Endothelial cell of umbilical vein (primary cell): Measurements from ENCODE around the gene P2RX4. TPM values are rescaled to one million over a fixed set of nuclear protein-coding genes. Genes with fewer than 3 reads are reported as not detected.

Source experiments
- BruUV-seq: library from RNA; stranded (reverse); fragments of 400-500 nt; replicated peaks from 2 replicates; lab custom pipeline; 2021; lab: Mats Ljungman, UMichigan
- CTCF ChIA-PET: fragments of 300-600, 350-600 bp; sonication (Branson Sonifier 250); formaldehyde crosslinking; loops from one replicate; lab custom pipeline; 2021; ENCODE audit warnings: antibody characterized with exemption, inconsistent platforms; lab: Charles Lee
- POLR2A ChIA-PET: fragments of 300-600, 350-600 bp; sonication (Branson Sonifier 250); formaldehyde crosslinking; loops from one replicate; lab custom pipeline; 2021; ENCODE audit warnings: antibody characterized with exemption, inconsistent platforms; lab: Charles Lee
- DNase-seq: peaks from one replicate; pipeline ENCODE4 v3.0.0-alpha.2; 2011; ENCODE audit warnings: low read depth, low spot score
- FAIRE-seq: peaks from 2 replicates; lab custom pipeline; 2011; peaks lifted over from hg19 to GRCh38; lab: Jason Lieb, UNC
- H2AFZ ChIP-seq: 2 replicates; pipeline ENCODE4 v1.6.0; 2012; ENCODE audit warnings: low read depth, low read length, control low read depth, inconsistent platforms
- H3K27ac ChIP-seq: 2 replicates; pipeline ENCODE4 v1.5.1; 2011; ENCODE audit warnings: low read depth, mild to moderate bottlenecking, control low read depth, low read length, moderate library complexity; ENCODE audit not compliant: insufficient read depth
- H3K27me3 ChIP-seq, 2 experiments: 2 replicates each; pipeline versions ENCODE4 v1.6.0 to v1.6.1; 2011; ENCODE audit warnings: low read length in 2 of 2, mixed read lengths in 1 of 2; ENCODE audit not compliant: control insufficient read depth in 2 of 2, insufficient read depth in 2 of 2
- H3K36me3 ChIP-seq, 2 experiments: 2 replicates in 1 of 2; 3 replicates in 1 of 2; pipeline ENCODE4 v1.5.1; 2011; ENCODE audit warnings: low read length in 2 of 2, mild to moderate bottlenecking in 1 of 2, moderate library complexity in 1 of 2; ENCODE audit not compliant: control insufficient read depth in 2 of 2, insufficient read depth in 2 of 2; ENCODE audit errors: extremely low read depth in 1 of 2
- H3K4me1 ChIP-seq: 3 replicates; pipeline ENCODE4 v1.5.1; 2011; ENCODE audit warnings: mild to moderate bottlenecking, low read length; ENCODE audit not compliant: control insufficient read depth, insufficient read depth; ENCODE audit errors: extremely low read depth
- H3K4me2 ChIP-seq: 2 replicates; pipeline ENCODE4 v1.6.1; 2011; ENCODE audit warnings: low read length, control low read depth, mixed read lengths; ENCODE audit not compliant: insufficient read depth
- H3K4me3 ChIP-seq, 3 experiments: fragments of 200-600 bp in 1 of 3; sonication (generic), shearing (Covaris generic) in 1 of 3; replicated peaks in 1 of 3; 2 replicates each; pipeline ENCODE4 v1.5.1; 2011 to 2016; ENCODE audit warnings: control low read depth in 3 of 3, low read length in 3 of 3, mild to moderate bottlenecking in 2 of 3, inconsistent platforms in 1 of 3, low read depth in 1 of 3, moderate library complexity in 1 of 3; ENCODE audit not compliant: insufficient read depth in 1 of 3
- H3K79me2 ChIP-seq: 2 replicates; pipeline ENCODE4 v1.6.0; 2012; ENCODE audit warnings: low read length, inconsistent platforms; ENCODE audit not compliant: control insufficient read depth, insufficient read depth
- H3K9ac ChIP-seq: replicated peaks from 2 replicates; pipeline ENCODE3; 2011; ENCODE audit warnings: low read length, control low read depth; ENCODE audit not compliant: insufficient read depth; ENCODE audit errors: extremely low read depth
- H3K9me1 ChIP-seq: replicated peaks from 3 replicates; pipeline ENCODE4 v1.6.0; 2011; ENCODE audit warnings: mild to moderate bottlenecking, low read length; ENCODE audit not compliant: control insufficient read depth, insufficient read depth; ENCODE audit errors: extremely low read depth
- H3K9me3 ChIP-seq: replicated peaks from 2 replicates; pipeline ENCODE4 v1.5.1; 2012; ENCODE audit warnings: low read length, inconsistent platforms; ENCODE audit not compliant: control insufficient read depth, insufficient read depth
- H4K20me1 ChIP-seq: replicated peaks from 2 replicates; pipeline ENCODE3; 2011; ENCODE audit warnings: mild to moderate bottlenecking, low read length; ENCODE audit not compliant: control insufficient read depth, insufficient read depth; ENCODE audit errors: extremely low read depth
- EZH2 ChIP-seq: IDR thresholded peaks from 2 replicates; pipeline ENCODE4 v1.6.1; 2012; ENCODE audit warnings: borderline replicate concordance, low read depth, mild to moderate bottlenecking, moderate library complexity, low read length, inconsistent platforms; ENCODE audit not compliant: severe bottlenecking
- FOS ChIP-seq: IDR thresholded peaks from 2 replicates; pipeline ENCODE4 v1.6.1; 2011; ENCODE audit warnings: mild to moderate bottlenecking, low read length, moderate library complexity, borderline replicate concordance; ENCODE audit not compliant: insufficient read depth
- GATA2 ChIP-seq: IDR thresholded peaks from 2 replicates; pipeline ENCODE4 v1.7.0; 2011; ENCODE audit warnings: low read depth, mild to moderate bottlenecking, moderate library complexity, mixed read lengths, low read length; ENCODE audit not compliant: insufficient read length, insufficient read depth
- JUN ChIP-seq: IDR thresholded peaks from 2 replicates; pipeline ENCODE4 v1.6.1; 2011; ENCODE audit warnings: borderline replicate concordance, low read depth; ENCODE audit not compliant: insufficient read length, insufficient read depth
- MYC ChIP-seq: IDR thresholded peaks from one replicate; pipeline ENCODE4 v1.6.1; 2011; ENCODE audit warnings: mild to moderate bottlenecking, low read depth, low read length
- POLR2A ChIP-seq: IDR thresholded peaks from 2 replicates; pipeline ENCODE4 v1.6.1; 2012; ENCODE audit warnings: low read depth, mild to moderate bottlenecking, control low read depth, low read length
- POLR2AphosphoS5 ChIP-seq: IDR thresholded peaks from 2 replicates; pipeline ENCODE4 v1.6.1; 2012; ENCODE audit warnings: low read depth, mild to moderate bottlenecking, control low read depth, low read length, moderate library complexity; ENCODE audit not compliant: insufficient read depth
- dilution Hi-C: fragments of 300-500 bp; cut with MboI; formaldehyde crosslinking; loops from one replicate; pipeline ENCODE4 v1.15.0; 2019; ENCODE audit warnings: low sequenced_read_pairs; ENCODE audit not compliant: extremely low pct_ligation_motif_present
- intact Hi-C: fragments of 100-400 bp; cut with micrococcal nuclease; formaldehyde crosslinking; loops from one replicate; pipeline ENCODE4 v1.10.0; 2022
- polyA plus RNA-seq, 4 experiments: library from polyadenylated mRNA; depleted of rRNA in 3 of 4; stranded (reverse) in 3 of 4; unstranded in 1 of 4; fragments of >200 nt; gene quantifications; 2 replicates each; pipeline versions ENCODE4 v1.2.1 to v1.2.3, GENCODE V29; 2011 to 2012; ENCODE audit warnings: missing spikeins in 1 of 4
- total RNA-seq: library from RNA; stranded (reverse); gene quantifications from 2 replicates; pipeline ENCODE4 v1.2.3, GENCODE V29; 2021
- TF ChIP-seq, protein P1 (sequence below): IDR thresholded peaks from 2 replicates; pipeline ENCODE4 v1.6.1; 2011; ENCODE audit not compliant: insufficient read depth, insufficient read length
- TF ChIP-seq, protein P2 (sequence below), 2 donors: IDR thresholded peaks; 1 replicate in 1 of 2; 2 replicates in 1 of 2; pipeline ENCODE4 v1.5.1; 2011; ENCODE audit warnings: low read length in 2 of 2, mild to moderate bottlenecking in 2 of 2, moderate library complexity in 2 of 2, control low read depth in 1 of 2, inconsistent platforms in 1 of 2, low read depth in 1 of 2; ENCODE audit not compliant: insufficient read depth in 1 of 2; ENCODE audit errors: extremely low read depth in 1 of 2

Gene P2RX4
- total and polyA plus RNA-seq, 2 donors (not counting 3 experiments of a cell fraction or from before 2014, with no cell fraction given): 92.8 to 116 TPM

DNA sequence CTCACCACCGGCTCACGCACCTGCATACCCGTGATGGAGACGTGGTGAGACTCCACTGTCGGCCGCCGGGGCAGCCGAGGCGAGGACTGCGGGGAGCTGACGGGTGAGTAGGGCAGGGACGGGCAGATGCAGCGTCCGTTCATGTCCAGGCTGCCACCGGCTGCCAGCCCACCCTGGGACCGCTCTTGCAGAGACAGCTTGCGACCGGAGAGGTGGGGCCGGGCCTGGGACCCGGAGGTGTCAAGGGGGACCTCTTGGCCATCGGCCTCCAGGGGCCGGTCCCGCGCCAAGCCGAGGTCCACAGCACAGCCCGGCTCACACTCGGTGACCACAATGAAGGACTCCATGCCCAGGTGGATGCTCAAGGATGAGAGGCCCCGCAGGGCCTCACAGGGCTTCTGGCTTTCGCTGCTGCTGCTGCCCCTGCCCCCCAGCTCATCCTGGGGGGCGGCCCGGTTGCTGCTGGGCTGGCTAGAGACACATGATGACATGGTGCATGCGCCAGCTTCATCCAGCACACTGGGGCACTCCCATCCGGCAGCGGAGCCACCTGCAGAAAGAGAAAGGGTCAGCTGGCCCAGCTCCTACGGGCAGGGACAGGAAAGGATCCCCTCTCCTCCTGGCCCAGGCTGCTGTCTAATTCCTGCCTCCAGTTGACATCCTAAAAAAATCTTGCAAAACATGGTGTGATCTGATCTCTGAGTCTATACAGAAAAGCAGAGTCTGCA, 64.3 kb downstream of the P2RX4 start:
- H3K27ac ChIP-seq: no peak overlapping the region
- H3K4me2 ChIP-seq: no peak overlapping the region
- H3K36me3 ChIP-seq: peaks cover 0 to 8% of the 10 kb centered on the region in 2 experiments
- no peak for FAIRE-seq
- no peaks in the 10 kb centered on the region for H4K20me1 ChIP-seq
- no peak overlapping the region for H2AFZ ChIP-seq
- H3K79me2 ChIP-seq: peaks cover 7% of the 10 kb centered on the region
- dilution Hi-C loops (no loop called here), intact Hi-C loops (no loop called here)
- CTCF ChIA-PET: interaction anchor here (0.7 kb wide), 1 partner anchor 15 kb away, joined by 3 read pairs; no protein-coding TSS in a partner anchor
- H3K9ac ChIP-seq: no peak overlapping the region
- H3K9me3 ChIP-seq: no peaks in the 10 kb centered on the region
- POLR2A ChIA-PET: no interaction called here
- BruUV-seq: no TSS peak
- peaks cover 18% of the 10 kb centered on the region for H3K4me1 ChIP-seq
- no peak for DNase-seq
- H3K4me3 ChIP-seq: no peak overlapping the region
- TF ChIP-seq JUN (no peak), POLR2A (no peak), MYC (no peak), POLR2AphosphoS5 (no peak), EZH2 (no peak), FOS (no peak), GATA2 (no peak)
- TF ChIP-seq, protein P1, sequence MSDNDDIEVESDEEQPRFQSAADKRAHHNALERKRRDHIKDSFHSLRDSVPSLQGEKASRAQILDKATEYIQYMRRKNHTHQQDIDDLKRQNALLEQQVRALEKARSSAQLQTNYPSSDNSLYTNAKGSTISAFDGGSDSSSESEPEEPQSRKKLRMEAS: no peak
- TF ChIP-seq, protein P2, sequence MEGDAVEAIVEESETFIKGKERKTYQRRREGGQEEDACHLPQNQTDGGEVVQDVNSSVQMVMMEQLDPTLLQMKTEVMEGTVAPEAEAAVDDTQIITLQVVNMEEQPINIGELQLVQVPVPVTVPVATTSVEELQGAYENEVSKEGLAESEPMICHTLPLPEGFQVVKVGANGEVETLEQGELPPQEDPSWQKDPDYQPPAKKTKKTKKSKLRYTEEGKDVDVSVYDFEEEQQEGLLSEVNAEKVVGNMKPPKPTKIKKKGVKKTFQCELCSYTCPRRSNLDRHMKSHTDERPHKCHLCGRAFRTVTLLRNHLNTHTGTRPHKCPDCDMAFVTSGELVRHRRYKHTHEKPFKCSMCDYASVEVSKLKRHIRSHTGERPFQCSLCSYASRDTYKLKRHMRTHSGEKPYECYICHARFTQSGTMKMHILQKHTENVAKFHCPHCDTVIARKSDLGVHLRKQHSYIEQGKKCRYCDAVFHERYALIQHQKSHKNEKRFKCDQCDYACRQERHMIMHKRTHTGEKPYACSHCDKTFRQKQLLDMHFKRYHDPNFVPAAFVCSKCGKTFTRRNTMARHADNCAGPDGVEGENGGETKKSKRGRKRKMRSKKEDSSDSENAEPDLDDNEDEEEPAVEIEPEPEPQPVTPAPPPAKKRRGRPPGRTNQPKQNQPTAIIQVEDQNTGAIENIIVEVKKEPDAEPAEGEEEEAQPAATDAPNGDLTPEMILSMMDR (IDR thresholded peaks at IDR 0.05; ENCODE audit: extremely low read depth in 1 of 2, insufficient read depth in 1 of 2, low read depth in 1 of 2, low read length in 2 of 2): no peak
- H3K9me1 ChIP-seq: no peaks in the 10 kb centered on the region
- no peaks in the 10 kb centered on the region for H3K27me3 ChIP-seq
